GM19328 (cell line): ENCODE measurements around the gene AGPAT4.

ENCODE experiments used
- ATAC-seq: cut with Tn5 transposase; IDR thresholded peaks from one replicate; pipeline ENCODE4 v1.9.1; 2021; ENCODE audit warnings: mild to moderate bottlenecking, moderate library complexity; ENCODE audit not compliant: unreplicated experiment

AGPAT4 gene

DNA sequence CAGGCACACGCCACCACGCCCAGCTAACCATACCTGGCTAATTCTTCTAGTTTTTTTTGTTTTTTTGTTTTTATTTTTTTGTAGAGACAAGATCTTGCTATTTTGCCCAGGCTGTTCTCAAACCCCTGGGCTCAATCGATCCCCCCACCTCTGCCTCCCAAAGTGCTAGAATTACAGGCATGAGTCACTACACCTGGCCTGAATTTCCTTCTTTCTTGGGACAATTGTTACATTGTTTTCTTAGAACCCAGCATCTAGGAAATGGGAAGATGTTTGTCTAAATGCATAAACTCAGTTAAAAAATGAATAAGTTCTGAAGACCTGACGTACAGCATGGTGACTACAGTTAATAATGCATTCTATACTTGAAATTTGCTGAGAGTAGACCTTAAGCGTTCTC, 10.8 kb upstream of the AGPAT4 start:
- ATAC-seq, result no peak

DNA sequence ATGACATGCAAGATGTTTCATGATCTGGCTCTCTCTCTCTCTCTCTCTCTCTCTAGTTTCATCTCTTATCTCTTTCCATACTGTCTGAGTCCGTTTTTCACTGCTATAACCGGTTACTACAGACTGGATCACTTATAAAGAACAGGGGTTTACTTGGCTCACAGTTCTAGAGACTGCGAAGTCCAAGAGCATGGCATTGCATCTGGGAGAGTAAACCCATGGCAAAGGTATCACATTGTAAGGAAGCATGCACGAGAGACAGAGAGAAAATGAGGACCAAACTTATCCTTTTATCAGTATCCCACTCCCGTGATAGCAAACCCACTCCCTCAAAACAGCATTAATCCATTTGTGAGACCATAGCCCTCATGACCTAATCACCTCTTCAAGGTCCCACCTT, 7.2 kb upstream of the AGPAT4 start:
- no peak for ATAC-seq

DNA sequence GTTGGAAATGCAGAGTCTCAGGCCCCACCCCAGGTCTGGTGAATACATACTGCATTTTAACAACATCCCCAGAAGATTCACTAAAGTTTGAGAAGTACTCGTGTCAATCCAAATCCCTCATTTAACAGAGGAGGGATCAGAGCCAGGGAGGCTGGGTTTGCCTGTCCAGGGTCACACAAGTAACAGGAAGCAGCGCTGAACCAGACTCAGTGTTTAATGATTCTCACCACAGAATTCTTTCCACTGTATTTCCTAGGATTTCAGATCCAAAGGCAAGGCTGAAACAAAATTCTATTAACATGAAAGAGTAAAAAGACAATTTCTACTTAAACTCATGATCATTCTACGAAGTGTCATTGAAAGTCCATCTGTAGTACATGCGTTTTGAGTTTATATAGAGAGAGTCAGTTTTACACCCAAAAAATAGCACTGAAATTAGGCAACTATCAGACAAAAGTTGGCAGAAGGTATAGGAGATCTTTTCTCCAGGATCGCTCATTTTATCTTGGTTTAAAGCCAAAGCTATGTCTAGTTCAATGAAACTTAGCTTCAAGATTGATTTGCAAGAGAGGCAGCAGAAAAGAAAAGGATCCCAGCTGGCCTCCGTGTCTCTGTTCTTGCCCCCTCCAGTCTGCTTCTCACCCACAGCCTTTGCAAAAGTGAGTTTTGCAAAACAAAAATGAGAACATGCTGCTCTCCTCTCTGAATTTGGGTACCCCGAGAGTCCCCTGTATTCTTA, 6.0 kb upstream of the AGPAT4 start:
- ATAC-seq, result no peak

DNA sequence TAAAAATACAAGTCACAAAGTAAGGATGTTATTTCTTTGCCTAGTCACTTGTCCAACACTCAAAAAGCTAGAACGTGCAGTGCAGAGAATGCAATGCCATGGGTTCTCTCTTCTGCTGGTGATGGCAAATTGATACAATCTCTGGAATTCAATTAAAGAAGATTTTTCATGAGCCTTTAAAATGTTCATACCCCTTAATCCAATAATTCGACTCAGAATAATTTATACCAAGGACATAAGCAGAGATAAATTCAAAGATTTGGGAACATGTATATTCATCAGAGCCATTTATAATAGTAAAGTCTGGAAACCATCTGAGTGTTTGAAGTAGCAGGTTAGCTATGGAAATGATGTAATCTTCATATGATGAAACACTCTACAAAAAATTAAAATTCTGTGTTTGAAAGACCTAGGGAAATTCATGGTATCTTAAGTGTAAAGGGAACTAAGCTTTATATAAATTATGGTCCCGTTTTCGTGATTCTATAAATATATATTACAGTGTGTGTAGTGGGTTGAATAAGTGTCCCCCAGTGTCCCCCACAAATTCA, 2.8 kb upstream of the AGPAT4 start:
- ATAC-seq, result no peak

DNA sequence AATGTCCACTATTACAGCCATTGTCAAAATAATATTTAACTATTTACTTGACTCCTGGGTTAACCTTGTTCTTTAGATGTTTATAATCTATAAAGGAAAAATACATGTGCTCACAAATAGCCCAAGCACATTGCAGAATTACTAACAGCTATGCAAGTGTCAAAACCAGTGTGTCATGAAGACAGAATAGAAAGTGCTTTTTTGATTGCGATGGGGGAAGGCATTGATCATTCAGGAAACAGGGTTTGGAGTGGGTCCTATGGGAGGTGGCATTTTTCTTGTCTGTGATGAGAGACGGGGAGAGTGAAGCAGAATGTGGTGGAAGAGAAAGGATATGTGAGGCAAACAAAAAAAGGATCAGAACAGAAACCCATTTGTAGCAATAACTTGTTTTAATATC, 1.0 kb upstream of the AGPAT4 start:
- ATAC-seq, result no peak

DNA sequence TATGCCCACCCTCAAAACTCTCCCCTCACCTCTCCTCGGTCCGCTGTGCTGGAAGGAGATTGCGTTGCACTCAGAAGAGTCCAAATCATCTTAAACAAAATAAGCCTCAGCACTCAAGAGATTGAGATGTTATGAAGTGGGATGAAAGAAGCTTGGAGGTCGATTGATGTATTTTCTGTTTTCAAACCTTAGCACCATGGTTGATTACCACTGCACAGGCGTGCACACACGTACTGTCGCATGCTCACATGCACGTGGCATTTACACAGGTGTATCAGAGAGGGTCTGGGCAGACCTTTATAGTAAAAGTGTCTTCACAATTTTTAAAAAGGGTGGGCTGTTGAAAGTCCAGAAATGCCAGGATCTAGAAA, 612 bp upstream of the AGPAT4 start:
- ATAC-seq, result no peak

DNA sequence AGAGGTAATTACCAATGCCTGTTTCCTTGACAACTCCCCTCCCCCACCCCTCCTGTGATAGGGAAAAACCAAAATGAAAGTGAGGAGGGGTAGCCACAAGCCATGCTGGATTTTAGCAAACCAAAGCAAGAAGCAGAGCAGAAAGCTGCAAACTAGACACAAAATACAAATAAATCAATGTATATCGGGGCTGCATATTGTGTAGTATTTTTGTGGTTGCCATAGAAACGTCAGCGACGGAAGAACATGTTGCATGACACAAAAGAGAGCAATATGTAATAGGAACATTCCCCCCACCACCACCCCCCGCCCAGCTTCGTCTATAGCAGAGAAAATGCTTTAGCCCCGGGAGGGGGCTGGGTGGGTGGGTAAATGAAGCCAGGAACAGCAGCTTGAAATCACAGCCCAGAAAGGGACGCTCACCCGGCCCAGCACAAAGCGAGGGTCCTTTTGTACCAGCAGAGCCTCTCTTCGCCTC, 548 bp downstream of the AGPAT4 start:
- ATAC-seq, result no peak

DNA sequence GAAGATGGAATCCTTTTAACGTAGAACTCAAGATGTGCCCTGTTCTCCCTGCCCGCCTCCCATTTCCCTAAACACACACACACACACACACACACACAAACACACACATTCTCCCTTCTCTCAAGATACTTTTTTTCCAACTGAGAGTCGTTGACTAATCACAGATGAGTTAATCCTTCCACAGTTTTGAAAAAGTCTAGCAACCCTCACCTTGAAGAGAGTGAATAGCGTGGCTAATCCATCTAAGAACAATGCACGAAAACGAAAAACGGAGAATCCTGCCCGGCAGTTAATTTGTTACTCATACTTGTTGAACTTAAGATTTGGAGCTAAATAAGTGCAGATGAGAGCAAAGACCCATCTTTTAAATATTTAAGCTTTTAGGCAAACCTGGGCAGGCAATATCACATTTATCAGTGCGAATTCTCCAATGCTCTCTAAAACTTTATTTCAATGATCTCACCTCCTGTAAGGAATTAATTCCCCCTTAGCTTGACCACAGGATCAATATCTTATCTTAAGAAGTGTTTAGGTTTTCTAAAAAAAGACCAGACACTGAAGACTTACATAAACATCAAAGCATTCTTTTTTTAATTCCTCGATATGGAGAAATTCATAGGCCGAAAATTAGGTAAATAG, 1.1 kb downstream of the AGPAT4 start:
- ATAC-seq, result no peak

DNA sequence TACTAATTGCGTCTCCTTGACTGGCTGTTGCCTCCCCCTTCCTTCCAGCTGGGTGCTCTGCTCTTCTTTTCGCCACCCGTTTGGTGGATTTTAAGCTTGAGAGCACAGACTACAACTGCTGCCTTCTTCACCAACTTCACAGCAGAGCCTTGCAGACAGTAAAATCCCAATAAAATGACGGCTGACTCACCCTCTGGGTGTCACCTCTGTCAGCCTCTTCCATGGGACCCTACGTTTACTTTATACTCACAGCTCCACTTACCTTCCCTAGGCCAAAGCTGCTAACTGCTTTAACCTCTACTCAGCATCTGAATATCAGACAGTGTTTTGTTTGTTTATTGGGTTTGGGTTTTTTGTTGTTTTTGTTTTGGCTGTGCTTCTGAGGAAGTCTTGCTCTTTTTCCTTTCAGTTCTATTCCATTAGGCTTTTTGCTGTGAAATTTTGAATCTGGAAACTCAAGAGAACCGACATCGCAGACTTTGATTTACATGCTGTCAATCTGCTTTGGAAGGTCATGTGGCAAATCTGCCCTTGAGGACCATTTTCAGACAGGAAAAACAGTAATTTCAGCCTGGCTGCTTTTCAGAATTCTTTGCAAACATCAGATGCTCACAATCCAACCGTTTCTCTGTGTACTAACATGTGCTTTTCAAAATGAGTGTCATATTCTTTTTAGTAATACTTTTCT, 2.4 kb downstream of the AGPAT4 start:
- ATAC-seq, result no peak

DNA sequence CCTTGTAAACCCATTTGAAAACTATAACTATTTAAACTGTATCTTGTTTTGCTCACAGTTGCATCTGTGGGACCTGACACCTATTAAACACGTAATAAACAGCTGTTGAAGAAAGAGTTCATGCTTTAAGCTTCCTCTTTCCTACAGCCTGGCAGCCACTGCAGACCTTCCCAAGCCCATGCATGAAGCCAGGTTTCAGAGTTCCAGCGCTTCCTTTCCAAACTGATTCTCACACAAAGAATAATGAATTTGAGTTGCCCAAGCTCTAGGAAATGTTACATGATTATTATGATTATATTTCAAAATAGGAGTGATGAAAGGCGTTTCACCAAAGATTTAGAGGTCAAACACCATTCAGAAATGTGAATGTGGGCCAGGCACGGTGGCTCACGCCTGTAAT, 3.7 kb downstream of the AGPAT4 start:
- ATAC-seq, result no peak

DNA sequence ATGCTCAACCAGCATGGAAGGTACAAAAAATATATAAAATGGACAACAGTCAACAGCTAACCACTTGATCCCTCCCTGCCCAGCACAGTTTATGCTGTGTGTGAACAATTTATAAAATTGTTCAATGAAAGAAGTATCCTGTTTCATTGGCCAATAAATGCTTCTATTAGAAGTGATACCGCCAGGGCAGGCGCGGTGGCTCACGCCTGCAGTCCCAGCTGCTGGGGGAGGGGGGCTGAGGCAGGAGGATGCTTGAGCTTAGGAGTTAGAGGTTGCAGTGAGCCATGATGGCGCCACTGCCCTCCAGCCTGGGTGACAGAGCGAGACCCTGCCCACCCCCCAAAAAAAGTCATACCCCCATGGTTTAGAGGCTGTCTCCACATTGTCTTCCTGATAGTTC, 4.6 kb downstream of the AGPAT4 start:
- no peak for ATAC-seq

DNA sequence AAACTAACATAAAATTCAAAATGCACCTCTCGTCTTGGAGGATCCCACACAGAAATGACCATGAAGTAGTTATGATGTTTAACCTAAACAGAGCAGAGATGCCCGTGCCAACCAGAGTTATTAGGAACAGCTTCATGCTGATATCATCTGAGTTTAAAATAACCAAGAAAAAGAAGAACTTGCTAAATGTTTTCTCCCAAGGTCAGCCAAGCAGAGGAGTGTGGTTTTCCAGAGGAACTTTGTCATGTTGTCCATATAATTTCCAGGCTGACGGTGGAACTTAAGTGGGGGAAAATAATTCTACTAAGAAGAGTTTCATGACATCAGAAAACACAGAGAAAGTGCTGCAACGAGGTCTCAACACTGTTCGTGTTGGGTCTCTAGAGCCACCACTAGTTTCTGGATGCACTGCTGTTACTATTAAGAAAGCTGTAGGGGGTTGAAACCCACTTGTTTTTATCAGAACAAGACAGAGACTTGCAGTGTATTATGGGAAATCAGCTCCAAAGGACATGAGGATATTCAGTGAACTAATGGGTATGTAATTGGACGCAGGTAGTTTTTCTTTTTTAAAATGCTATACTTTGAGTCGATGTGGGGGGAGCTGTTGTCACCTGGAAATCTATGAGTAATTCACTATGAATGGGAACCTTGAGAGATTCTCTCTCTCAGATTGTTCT, 5.2 kb downstream of the AGPAT4 start:
- no peak for ATAC-seq

DNA sequence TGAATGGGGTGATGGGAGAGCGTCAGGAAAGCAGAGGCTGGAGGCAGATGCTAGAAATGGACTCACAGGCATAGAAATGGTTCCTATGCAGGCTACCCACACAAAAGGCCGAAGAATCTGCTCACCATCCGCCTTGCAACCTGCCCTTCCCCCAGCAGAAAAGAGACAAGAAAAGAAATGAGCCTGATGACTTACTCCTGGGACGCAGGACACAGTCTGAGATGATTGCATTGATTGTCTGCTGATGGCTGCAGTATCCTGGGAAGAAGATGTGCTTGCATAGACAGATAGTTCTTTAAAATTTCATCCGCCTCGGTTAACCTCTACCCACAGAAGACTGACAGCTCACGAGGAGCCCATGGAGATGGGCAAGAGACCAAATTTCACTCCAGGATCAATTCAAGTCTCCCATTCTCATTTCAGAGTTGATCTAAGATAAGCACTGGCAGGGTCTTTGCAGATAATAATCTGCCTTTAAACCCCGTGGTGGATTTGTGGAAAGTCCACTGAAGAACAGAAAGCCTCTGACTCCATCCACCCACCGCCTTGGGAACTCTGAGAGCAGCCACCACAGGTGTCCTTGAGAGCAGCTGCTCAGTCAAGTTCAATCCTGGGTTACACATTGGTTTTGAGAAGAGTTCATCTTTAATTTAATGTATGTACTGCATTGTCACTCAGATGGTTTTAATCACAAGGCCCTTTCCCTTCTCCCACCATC, 7.2 kb downstream of the AGPAT4 start:
- ATAC-seq, result no peak

DNA sequence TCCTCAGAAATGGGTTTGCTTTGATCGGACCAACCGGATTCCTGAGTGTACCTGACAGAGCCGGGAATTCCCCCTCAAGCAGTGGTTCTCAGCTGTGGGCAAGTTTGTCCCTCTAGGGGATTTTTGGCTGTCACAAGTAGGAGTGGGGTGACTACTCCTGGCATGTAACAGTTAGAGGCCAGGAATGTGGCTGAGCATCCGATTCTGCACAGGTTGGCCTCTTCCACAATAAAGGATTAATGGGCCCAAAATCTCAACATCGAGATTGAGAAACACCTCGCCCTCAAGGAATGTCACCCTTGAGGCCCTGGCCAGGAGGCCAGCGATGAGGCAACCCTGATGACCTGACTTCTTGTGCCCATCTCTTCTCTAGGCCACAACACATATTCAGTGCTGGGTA, 7.9 kb downstream of the AGPAT4 start:
- no peak for ATAC-seq

DNA sequence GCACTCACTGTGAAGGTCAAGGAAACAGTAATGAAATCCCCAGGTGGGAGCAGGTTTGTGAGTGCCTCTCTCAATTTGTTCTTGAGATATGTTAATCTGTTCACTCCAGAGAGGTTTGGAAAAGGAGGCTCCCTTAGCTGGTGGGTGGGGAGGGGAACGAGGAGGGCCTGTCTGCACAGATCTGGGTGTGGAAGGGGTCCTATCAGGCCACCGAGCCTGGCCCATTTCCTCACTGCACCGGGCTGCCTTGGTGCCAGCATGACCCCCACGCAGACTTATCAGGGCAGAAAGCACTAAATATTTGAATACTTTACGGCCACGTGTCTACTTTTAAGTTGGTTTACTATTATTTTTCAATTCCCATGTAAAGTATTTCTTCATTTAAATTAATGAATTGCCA, 8.3 kb downstream of the AGPAT4 start:
- ATAC-seq, result no peak

DNA sequence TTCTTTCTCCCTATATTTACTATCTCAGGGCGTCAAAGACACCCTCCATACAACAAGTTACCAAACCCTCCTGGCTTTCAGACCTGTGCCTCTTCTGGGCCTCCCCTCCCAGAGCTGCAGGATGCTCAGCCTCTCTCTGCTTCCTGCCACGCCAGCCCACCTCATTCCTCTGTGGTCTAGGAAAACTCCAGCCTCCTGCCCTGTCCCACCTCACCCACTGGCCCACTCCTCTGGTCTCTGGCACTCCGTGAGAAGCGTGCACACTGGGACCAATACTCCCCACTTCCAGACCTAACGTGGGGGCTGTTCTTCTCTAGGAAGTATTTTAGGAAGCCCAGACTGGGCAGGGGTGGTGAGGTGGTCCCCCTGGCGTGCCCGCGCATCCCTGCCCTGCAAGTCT, 9.7 kb downstream of the AGPAT4 start:
- no peak for ATAC-seq

DNA sequence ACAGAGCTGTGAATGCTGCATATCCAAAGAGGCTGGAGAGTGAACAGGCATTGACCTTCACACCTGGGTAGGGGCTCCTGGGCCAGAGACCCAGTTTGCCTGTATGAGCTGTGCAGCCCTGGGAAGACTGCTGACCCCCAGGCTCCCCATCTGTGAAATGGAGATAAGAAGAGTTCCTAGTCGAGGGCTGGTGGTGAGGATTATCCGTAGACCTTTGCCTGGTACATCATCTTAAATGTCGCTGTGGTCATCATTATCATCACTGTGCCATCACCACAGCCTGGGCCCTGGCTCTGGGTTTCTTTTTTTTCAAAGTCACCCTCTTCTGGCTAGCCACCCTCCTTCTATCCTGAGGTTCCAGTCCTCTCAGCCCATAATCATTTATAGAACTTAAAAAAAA, 12.0 kb downstream of the AGPAT4 start:
- ATAC-seq, result no peak

DNA sequence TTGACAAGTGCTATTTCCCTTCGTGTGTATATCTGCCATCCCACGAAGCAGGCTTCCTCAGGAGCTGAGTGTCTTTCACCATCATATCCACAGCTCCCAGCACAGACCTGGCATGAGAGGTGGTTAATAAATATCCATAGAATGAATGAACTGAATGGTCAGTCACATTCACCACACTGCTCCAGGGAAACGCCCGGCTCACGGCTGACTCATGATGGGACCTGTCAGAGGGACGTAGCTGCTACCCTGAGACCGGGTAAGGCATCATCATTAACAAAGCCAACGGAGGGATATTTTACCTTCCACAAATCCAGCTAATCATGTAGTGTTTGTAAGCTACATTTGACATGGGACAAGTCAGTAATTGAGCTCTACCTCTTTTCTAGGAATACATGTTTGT, 12.5 kb downstream of the AGPAT4 start:
- ATAC-seq, result no peak

DNA sequence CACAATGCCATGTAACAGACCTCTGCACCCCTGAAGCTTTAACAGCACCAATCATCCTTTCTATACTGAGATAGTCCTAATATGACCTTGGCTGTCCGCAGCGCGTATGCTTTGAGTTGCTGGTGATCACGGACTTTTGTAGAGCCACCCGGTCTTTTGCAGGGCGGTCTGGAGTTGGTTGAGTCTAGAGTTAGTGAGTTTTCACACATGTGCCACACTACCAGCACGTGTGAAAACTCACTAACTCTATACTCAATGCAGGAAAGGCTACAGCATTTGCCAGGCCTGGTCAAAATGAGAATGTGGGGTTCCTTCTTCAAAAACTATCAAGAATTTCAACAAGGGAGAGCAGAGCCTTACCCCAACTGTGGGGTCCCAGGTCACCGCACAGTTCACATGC, 14.6 kb downstream of the AGPAT4 start:
- no peak for ATAC-seq

DNA sequence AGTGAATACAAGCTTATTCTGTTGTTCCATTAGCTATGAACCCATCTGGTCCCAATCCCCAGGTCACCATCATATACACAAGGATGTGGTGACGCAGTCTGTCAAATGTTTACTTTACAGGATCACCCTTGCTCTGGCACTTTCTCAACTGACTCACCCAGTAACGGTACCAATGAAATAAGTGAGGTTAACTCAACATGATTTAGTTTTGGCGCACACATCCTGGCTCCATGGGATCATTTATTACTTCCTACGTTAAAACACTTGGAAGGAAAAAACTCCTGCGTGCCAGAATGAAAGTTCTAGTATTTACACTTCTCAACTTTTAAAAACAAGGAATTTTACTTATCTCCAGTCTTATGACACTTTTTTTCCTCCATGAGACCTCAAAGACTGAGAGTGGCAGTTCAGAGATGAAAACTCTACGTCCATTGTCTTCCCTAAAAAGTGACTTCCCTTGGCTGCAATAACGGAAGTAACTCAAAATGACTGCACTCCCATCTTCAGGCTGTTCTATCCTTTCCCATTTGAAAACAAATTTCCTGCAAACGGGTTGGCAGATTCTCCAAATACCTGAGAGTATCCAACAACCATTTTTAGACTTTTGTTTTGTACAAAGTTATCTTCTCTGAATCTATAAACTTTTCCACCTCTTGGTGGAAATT, 15.9 kb downstream of the AGPAT4 start:
- ATAC-seq, result no peak
